Epithelial cell of esophagus (primary cell): Measurements from ENCODE around the gene CENPP.
"Not testable (repeated sequence)": the region's sequence is repeated elsewhere in the genome, so short reads cannot be mapped to it uniquely, and the experiment has no call there.

Experiments
- DNase-seq: peaks from one replicate; pipeline ENCODE4 v3.0.0; 2010; ENCODE audit warnings: low read depth
- H3K4me3 ChIP-seq: 2 replicates; pipeline ENCODE4 v1.5.1; 2011; ENCODE audit warnings: mild to moderate bottlenecking, low read length, control low read depth
- TF ChIP-seq, protein P1 (sequence below): IDR thresholded peaks from 2 replicates; pipeline ENCODE4 v1.5.1; 2011; ENCODE audit warnings: low read depth, mild to moderate bottlenecking, low read length, control low read depth, inconsistent platforms; ENCODE audit not compliant: insufficient read depth; ENCODE audit errors: missing control alignments

CENPP gene

DNA sequence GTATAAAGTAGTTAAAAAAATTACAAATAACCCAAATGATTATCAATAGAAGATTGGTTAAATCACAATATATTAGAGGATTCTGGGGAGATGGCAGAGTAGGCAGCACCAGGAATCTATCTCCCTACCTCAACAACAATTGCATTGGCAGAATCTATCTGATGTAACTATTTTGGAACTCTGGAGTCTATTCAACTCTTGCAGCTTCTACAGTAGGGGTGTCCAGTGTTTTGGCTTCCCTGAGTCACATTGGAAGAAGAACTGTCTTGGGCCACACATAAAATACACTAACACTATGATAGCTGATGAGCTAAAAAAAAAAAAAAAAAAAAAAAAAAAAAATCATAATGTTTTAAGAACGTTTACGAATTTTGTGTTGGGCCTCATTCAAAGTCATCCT is 239.2 kb downstream of the CENPP start:
- no peak overlapping the region for H3K4me3 ChIP-seq
- DNase-seq: no peak
- TF ChIP-seq, protein P1, sequence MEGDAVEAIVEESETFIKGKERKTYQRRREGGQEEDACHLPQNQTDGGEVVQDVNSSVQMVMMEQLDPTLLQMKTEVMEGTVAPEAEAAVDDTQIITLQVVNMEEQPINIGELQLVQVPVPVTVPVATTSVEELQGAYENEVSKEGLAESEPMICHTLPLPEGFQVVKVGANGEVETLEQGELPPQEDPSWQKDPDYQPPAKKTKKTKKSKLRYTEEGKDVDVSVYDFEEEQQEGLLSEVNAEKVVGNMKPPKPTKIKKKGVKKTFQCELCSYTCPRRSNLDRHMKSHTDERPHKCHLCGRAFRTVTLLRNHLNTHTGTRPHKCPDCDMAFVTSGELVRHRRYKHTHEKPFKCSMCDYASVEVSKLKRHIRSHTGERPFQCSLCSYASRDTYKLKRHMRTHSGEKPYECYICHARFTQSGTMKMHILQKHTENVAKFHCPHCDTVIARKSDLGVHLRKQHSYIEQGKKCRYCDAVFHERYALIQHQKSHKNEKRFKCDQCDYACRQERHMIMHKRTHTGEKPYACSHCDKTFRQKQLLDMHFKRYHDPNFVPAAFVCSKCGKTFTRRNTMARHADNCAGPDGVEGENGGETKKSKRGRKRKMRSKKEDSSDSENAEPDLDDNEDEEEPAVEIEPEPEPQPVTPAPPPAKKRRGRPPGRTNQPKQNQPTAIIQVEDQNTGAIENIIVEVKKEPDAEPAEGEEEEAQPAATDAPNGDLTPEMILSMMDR: no peak

DNA sequence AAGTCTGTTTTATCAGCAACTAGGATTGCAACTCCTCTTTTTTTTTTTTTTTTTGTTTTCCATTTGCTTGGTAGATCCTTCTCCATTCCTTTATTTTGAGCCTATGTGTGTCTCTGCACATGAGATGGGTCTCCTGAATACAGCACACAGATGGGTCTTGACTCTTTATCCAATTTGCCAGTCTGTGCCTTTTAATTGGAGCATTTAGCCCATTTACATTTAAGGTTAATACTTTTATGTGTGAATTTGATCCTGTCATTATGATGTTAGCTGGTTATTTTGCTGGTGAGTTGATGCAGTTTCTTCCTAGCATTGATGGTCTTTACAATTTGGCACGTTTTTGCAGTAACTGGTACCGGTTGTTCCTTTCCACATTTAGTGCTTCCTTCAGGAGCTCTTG is 246.1 kb downstream of the CENPP start:
- not testable (repeated sequence) for DNase-seq, H3K4me3 ChIP-seq

DNA sequence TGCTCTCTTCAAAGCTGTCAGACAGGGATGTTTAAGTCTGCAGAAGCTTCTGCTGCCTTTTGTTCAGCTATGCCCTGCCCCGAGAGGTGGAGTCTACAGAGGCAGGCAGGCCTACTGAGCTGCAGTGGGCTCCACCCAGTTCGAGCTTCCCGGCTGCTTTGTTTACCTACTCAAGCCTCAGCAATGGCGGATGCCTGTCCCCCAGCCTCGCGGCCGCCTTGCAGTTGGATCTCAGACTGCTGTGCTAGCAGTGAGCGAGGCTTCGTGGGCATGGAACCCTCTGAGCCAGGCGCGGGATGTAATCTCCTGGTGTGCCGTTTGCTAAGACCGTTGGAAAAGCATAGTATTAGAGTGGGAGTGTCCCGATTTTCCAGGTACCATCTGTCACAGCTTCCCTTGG is 247.9 kb downstream of the CENPP start:
- DNase-seq, H3K4me3 ChIP-seq: not testable (repeated sequence)

GRCh38 chr9:92576175-92576574 is 250.4 kb downstream of the CENPP start:
- DNase-seq: no peak
- TF ChIP-seq, protein P1: no peak
- no peak overlapping the region for H3K4me3 ChIP-seq

- DNase-seq: peak; percentile 52
- TF ChIP-seq, protein P1: no peak
- no peak overlapping the region for H3K4me3 ChIP-seq
Observed at GRCh38 chr9:92589923-92590322, 264.2 kb downstream of the CENPP start.

DNA sequence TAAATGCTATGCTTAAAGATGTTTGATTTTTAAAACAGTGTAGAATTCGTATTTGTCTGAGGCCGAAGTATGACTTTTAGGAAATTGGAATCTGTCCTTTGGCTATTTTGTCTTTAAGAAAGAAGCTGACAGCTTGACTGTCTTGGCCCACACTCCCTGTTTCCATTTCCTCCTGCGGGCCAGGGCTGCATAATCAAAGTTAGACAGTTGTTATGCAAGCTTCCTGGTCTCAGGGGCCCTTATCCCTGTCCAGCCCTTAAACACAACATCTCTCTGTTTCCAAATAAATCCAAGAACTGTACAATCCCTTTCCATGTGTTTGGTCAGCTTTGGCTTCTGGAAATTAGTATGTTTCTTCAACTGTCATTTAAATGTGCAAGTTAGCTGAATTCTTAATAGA is 264.6 kb downstream of the CENPP start:
- no peak overlapping the region for H3K4me3 ChIP-seq
- TF ChIP-seq, protein P1: no peak
- peak; percentile 22 for DNase-seq

DNA sequence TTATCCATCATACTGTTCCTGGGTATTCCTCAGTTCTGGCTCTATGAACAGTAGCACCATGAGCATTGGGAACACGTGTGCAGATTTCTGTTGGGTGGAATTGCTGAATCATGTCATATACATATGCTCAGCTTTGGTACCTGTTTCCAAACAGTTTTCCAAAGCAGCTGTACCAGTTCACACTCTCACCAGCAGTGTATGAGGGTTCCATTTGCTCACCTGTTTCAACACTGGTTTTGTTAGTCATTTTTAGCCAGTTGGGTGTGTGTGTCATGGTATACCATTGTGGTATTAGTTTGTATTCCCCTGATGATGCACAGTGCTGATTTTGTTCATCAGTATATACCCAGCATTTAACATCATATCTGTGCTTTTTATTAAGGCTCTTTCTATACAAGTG is 266.8 kb downstream of the CENPP start:
- peak; percentile 79 for DNase-seq
- H3K4me3 ChIP-seq: no peak overlapping the region
- TF ChIP-seq, protein P1: no peak

DNA sequence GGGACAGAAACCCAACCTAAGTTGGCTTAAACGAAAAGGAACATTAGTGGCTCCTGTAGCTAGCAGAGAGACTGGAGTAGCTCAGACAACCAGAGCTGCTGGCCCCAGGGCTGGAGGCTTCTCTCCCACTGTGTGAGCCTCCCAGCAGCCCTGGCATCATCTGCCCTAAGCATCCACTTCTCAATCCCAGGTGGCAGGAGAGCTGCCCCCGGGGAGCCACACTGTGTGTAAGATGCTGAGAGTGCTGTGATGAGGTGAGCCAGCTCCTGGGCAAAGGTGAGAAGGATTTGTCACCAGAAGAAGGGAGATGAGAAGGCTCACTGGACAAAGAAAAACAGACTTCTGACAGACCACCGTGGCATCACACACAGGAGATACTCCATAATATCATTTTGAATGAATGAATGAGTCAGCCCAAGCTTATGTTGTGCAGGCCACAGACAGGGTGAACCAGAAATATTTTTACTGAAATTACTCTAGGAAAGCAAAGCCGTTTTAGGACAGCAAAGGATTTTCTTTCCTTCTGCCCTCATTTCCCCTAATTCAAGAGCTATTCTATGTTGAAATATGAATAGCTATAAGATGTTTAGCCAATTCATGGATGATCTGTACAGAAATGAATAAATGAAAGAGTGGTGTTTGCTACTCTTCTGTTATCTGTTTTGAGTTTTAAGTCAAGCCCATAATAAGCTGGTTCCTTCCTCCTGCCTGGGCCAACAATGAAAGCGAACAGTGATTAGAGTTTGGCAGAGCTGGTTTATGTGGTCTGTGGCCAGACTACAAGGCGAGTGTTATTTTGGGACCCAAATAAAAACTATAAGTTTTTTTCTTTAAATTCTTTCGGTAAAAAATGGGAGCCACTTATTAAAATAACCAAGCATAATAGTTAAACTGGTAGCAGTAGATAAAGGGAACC is 267.5 kb downstream of the CENPP start:
- no peak for DNase-seq

DNA sequence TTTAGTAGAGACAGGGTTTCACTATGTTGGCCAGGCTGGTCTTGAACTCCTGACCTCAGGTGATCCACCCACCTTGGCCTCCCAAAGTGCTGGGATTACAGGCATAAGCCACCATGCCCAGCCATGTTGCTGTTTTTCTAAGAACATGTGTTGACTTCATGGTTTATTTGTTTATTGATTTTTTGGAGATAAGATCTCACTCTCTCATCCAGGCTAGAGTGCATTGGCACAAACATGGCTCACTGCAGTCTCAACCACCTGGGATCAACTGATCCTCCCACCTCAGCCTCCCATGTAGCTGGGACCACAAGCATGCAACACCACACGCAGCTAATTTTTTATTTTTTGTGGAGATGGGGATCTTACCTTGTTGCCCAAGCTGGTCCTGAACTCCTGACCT is 269.3 kb downstream of the CENPP start:
- not testable (repeated sequence) for DNase-seq, H3K4me3 ChIP-seq

More for the DNA sequence above, 267.5 kb downstream of the CENPP start:
- TF ChIP-seq, protein P1: no peak
- H3K4me3 ChIP-seq: no peak overlapping the region
